Activated CD4-positive, alpha-beta T cell treated with anti-CD3 and anti-CD28 coated beads, Interleukin-2, amount 50 U/mL, for 1 hour (primary cell): ENCODE results near the gene IGFBP1.

Source experiments
- DNase-seq: peaks from one replicate; pipeline ENCODE4 v3.0.0-alpha.2; 2020

IGFBP1 gene

GRCh38 chr7:45881759-45882464, 6.4 kb upstream of the IGFBP1 start:
- no peak for DNase-seq

GRCh38 chr7:45882465-45882810, 5.8 kb upstream of the IGFBP1 start:
- no peak for DNase-seq

GRCh38 chr7:45884136-45884535, 4.2 kb upstream of the IGFBP1 start:
- no peak for DNase-seq

DNA sequence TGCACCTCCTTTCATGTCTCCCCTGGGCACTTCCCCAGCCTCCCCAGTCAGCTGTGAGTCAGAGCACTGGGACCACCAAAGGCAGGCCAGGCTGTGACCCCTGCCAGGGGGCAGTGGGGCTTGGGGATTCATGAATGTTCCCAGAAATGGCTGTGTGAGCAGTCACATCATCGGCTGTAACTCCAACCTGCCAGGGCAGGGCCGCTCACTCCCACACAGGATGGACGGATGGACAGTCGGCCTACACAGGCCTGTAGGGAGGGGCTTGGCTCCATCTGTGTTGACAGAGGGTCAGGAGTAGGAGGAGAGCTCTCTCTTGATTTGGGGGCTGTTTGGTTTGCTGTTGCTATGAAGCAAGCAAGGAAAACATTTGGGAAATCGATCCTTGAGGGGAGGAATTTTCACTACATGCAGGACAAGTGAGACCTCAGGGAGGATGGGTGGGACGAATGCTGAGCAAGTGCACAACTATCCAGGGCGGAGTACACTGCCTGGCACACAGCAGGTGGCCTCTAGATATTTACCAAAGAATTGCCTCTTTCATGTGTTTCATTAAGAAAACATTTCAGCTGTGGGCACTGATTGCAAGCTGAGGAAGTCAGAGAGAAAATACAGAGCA, 2.9 kb upstream of the IGFBP1 start:
- no peak for DNase-seq

DNA sequence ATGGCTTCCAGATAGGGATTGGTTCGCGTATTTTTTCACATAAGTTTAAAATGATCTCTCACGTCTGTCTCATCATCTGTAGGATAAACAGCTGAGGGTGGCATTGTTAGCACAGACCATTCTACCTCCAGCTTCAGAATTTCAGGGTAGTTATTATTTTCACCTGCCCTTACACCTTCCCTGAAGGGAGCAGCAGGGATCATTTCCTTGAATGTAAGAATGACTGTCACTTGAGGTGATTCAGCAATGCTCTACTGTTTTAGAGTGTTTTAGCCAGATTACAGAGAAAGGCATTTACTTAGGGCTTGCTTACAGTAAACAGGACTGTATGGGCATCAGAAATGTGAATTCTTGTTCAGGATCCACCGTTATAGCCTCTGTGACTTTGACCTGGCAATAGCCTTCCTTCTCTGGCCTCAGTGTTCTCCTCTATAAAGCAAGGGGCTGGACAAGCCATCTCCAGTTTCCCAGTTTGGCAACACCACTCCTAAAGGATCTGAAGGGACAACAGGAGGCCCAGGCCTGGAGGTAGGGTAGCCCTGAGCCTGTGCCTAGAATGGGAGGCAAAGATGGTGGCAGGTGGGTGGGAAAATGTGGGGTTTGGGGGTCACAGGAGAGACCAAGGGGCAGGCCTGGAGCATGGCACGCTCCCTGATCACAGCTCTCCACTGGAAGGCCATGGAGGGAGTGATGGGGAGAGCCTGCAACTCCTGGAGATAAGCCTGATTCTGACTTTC, 1.2 kb upstream of the IGFBP1 start:
- DNase-seq = no peak

- no peak for DNase-seq
Observed at GRCh38 chr7:45888993-45889366, 692 bp downstream of the IGFBP1 start.

- DNase-seq = no peak
Observed at GRCh38 chr7:45889367-45890067, 1.2 kb downstream of the IGFBP1 start.

GRCh38 chr7:45890125-45890901, 2.0 kb downstream of the IGFBP1 start:
- DNase-seq = no peak

GRCh38 chr7:45890902-45891461, 2.7 kb downstream of the IGFBP1 start:
- DNase-seq = no peak

- no peak for DNase-seq
Observed at GRCh38 chr7:45891462-45892402, 3.4 kb downstream of the IGFBP1 start.

GRCh38 chr7:45892407-45893035, 4.2 kb downstream of the IGFBP1 start:
- no peak for DNase-seq

DNA sequence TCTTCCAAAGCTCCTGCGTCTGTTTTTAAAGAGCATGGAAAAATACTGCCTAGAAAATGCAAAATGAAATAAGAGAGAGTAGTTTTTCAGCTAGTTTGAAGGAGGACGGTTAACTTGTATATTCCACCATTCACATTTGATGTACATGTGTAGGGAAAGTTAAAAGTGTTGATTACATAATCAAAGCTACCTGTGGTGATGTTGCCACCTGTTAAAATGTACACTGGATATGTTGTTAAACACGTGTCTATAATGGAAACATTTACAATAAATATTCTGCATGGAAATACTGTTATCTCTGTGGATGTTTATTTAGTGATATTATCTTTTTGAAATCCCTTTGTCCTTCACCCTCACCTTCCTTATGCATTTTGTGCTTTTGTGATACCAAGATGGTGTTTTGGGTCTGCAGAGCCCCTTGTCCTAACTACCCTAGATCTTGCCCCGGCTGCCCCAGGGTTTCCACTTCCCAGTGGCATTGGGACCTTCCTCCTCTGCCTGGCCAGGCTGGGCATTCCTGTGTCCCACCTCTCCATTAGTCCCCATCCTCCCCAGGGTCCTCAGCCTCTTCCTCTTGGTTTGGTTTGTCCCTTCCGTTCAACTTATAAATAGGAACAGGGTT, 5.2 kb downstream of the IGFBP1 start:
- DNase-seq = no peak

- DNase-seq = no peak
Observed at GRCh38 chr7:45893996-45894664, 5.8 kb downstream of the IGFBP1 start.

- DNase-seq = no peak
Observed at GRCh38 chr7:45894665-45895062, 6.4 kb downstream of the IGFBP1 start.

DNA sequence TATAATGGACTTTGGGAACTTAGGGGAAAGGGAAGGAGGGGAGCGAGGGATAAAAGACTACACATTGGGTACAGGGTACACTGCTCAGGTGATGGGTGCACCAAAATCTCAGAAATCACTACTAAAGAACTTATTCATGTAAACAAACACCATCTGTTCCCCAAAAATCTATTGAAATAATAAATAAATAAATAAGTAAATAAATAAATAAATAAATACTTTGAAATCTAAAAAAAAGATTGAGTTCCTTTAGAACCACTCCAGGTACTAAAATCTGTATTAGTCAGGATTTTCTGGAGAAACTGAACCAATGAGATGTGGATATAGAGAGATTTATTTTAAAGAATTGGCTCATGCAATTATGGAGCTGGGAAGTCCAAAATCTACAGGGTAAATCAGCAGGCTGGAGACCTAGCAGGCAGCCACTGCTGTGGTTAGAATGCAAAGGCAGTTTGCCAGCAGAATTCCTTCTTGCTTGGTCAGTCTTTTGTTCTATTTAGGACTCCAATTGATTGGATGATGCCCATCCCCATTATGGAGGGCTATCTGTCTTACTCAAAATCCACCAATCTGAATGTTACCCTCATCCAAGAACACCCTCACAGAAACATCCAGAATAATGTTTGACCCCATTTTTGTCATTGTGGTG, 8.9 kb downstream of the IGFBP1 start:
- DNase-seq = no peak

- no peak for DNase-seq
Observed at GRCh38 chr7:45898222-45898621, 9.9 kb downstream of the IGFBP1 start.

GRCh38 chr7:45901566-45901965, 13.3 kb downstream of the IGFBP1 start:
- no peak for DNase-seq

- no peak for DNase-seq
Observed at GRCh38 chr7:45902820-45903219, 14.5 kb downstream of the IGFBP1 start.

DNA sequence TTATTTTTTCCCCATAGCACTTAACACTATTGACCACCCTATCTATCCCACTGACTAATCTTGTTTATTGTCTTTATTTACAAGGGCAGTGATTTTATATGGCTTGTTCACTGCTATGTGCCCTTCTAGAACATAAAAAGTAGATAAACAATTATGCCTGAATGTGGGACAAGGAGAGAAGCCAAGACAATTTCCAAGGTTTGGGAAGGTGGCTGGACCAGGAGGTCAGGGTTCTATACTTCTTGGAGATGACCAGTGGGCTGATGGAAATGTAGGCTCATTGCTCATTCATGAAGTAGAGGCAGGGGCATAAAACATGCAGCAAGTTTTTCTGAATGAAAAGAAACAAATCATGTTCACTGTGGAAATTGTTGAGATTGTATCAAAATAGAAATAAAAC, 21.3 kb downstream of the IGFBP1 start:
- DNase-seq = no peak
